Heart right ventricle (tissue), 16 donors: ENCODE data around the gene ELAVL3. TPM values are rescaled to one million over a fixed set of nuclear protein-coding genes. Genes with fewer than 3 reads are reported as not detected.
A peak's percentile ranks its signal among the peaks of the same experiment; 100 is the strongest.
"Not testable (repeated sequence)": the region's sequence is repeated elsewhere in the genome, so short reads cannot be mapped to it uniquely, and the experiment has no call there.

ENCODE experiments used
- ATAC-seq, 8 donors: fragments of 200-7000 bp; cut with Tn5 transposase; one replicate each; pipeline ENCODE4 v1.9.1; 2020; ENCODE audit warnings: mild to moderate bottlenecking in 8 of 8, moderate library complexity in 8 of 8, moderate number of reproducible peaks in 1 of 8
- DNase-seq, 2 donors: peaks; one replicate each; pipeline ENCODE4 v3.0.0-alpha.2; 2020
- H3K27ac ChIP-seq, 10 donors: fragments of 200-600 bp; sonication (generic) in 2 of 10; one replicate each; pipeline versions ENCODE4 v1.5.0 to v1.8.0; 2020 to 2022; ENCODE audit warnings: mild to moderate bottlenecking in 3 of 10
- H3K27me3 ChIP-seq, 7 donors: fragments of 200-600 bp; one replicate each; pipeline ENCODE4 v1.8.0; 2021 to 2022; ENCODE audit warnings: mild to moderate bottlenecking in 2 of 7
- H3K36me3 ChIP-seq, 9 donors: fragments of 200-600 bp; sonication (generic) in 1 of 9; one replicate each; pipeline versions ENCODE4 v1.5.0 to v1.8.0; 2020 to 2022; ENCODE audit warnings: mild to moderate bottlenecking in 2 of 9
- H3K4me1 ChIP-seq, 9 donors: fragments of 200-600 bp; sonication (generic) in 1 of 9; one replicate each; pipeline versions ENCODE4 v1.5.0 to v1.8.0; 2020 to 2022; ENCODE audit warnings: mild to moderate bottlenecking in 4 of 9
- H3K4me3 ChIP-seq, 10 donors: fragments of 200-600 bp; sonication (generic) in 2 of 10; one replicate each; pipeline versions ENCODE4 v1.5.0 to v1.8.0; 2020 to 2022; ENCODE audit warnings: mild to moderate bottlenecking in 7 of 10, moderate library complexity in 2 of 10
- H3K9me3 ChIP-seq, 11 donors: fragments of 200-600 bp in 10 of 11; sonication (generic) in 2 of 11; one replicate each; pipeline versions ENCODE4 v1.5.0 to v1.8.0; 2013 to 2022; ENCODE audit warnings: mild to moderate bottlenecking in 2 of 11, control low read depth in 1 of 11, moderate library complexity in 1 of 11
- WGBS, 2 donors: extraction: QIAGEN DNeasy Blood & Tissue Kit; methylation state at CpG; one replicate each; pipeline ENCODE4 v1.1.7; 2013; ENCODE audit warnings: inconsistent platforms in 1 of 2; 5-methylcytosine and 5-hydroxymethylcytosine counted together
- intact Hi-C, 10 donors: fragments of 100-400 bp; cut with DNase I; formaldehyde crosslinking; loops; one replicate each; pipeline versions ENCODE4 v1.11.1 to v1.14.2; 2022
- polyA plus RNA-seq, 2 donors: library from polyadenylated mRNA; stranded (reverse); fragments of 200-250 nt; gene quantifications; one replicate each; pipeline ENCODE4 v1.2.3, GENCODE V29; 2013
- total RNA-seq, 10 donors: library from RNA; stranded (reverse); fragmentation: NEBNext Ultra II Directional in 3 of 10; extraction: Animal tissue kit (Norgen Biotek cat#: 25700) in 3 of 10; gene quantifications; one replicate each; pipeline versions ENCODE4 v1.2.1 to v1.2.4, GENCODE V29; 2021 to 2023
- TF ChIP-seq, protein P1 (sequence below), 9 donors: fragments of 200-600 bp; sonication (generic) in 2 of 9; IDR thresholded peaks; one replicate each; pipeline versions ENCODE4 v1.5.0 to v1.8.0; 2021 to 2022; ENCODE audit warnings: antibody characterized with exemption in 9 of 9, mild to moderate bottlenecking in 5 of 9, moderate library complexity in 1 of 9
- donor health status: Arrhythmogenic right ventricular cardiomyopathy.
- donor health status: ischemic (EF 13 %, LVEDD 7.1; RV severe dilation, severe dysfunction).
- donor health status: healthy with polysubstance abuse.
- donor health status: DM: no; HTN: yes; CAD: no.
- donor health status: DM: no; HTN: no; CAD: no.
- donor health status: ischemic (EF 25% LVEDD 6.9; RV normal size, moderate dysfunction).
- donor health status: ischemic (EF 25% LVEDD 5.7; RV mildly dilated, moderate dysfunction).
- donor health status: healthy.
- donor health status: DM: yes; HTN: yes; CAD: no.
- donor health status: Ischemic cardiomyopathy.
- donor health status: ischemic (EF 35%, LVEDD 5.7; RV mildly dilated, moderate dysfunction).
- donor health status: nonischemic (EF 11% LVEDD 7.7; RV severe dilation, severe dysfunction).
- donor health status: DM: yes; HTN: yes; CAD: no.
- donor health status: PGD.
- donor health status: ischemic (EF 29% LVEDD 5.4; RV normal size, mild dysfunction).
- donor health status: nonischemic (EF 23%, LVEDD 6.1; RV moderate dilation, normal function).

ELAVL3 gene
- total and polyA plus RNA-seq, 12 donors, result 0.07 to 0.44 (median 0.21) TPM; not detected in 3

DNA sequence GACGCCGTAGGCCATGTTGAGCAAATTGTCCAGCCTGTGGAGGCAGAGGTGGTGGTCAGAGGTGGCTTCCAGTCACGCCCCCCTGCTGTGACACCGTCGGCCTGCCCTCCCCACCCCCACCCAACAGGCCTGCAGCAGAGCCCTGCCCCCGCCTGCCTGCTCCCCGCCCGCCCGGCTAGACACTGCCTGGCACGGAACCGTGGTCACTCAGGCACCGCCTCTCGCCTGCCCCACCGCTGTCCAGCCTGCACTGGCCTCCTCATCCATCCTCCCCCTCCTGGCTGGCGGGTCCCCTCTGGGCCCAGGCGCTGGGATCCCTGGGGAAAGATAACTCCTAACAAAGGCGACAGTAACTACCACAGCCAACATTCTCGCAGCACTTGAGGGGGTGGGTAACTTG lies 23.7 kb downstream of the ELAVL3 start:
- DNase-seq (no peak), ATAC-seq (no peak)
- H3K4me3 ChIP-seq, result no peak overlapping the region
- peaks cover 0 to 30% (median 18%) of the 10 kb centered on the region in 7 donors for H3K27me3 ChIP-seq
- TF ChIP-seq, protein P1, sequence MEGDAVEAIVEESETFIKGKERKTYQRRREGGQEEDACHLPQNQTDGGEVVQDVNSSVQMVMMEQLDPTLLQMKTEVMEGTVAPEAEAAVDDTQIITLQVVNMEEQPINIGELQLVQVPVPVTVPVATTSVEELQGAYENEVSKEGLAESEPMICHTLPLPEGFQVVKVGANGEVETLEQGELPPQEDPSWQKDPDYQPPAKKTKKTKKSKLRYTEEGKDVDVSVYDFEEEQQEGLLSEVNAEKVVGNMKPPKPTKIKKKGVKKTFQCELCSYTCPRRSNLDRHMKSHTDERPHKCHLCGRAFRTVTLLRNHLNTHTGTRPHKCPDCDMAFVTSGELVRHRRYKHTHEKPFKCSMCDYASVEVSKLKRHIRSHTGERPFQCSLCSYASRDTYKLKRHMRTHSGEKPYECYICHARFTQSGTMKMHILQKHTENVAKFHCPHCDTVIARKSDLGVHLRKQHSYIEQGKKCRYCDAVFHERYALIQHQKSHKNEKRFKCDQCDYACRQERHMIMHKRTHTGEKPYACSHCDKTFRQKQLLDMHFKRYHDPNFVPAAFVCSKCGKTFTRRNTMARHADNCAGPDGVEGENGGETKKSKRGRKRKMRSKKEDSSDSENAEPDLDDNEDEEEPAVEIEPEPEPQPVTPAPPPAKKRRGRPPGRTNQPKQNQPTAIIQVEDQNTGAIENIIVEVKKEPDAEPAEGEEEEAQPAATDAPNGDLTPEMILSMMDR (IDR thresholded peaks at IDR 0.05), result no peak
- H3K4me1 ChIP-seq, result peaks cover 0 to 4% (median 0%) of the 10 kb centered on the region in 9 donors
- no peak overlapping the region for H3K27ac ChIP-seq
- 17 to 21% methylated on average over 12 to 18 of the region's 18 CpGs for WGBS, 2 donors
- no peaks in the 10 kb centered on the region for H3K36me3 ChIP-seq
- intact Hi-C loops, result no loop called here
- H3K9me3 ChIP-seq, result no peaks in the 10 kb centered on the region

DNA sequence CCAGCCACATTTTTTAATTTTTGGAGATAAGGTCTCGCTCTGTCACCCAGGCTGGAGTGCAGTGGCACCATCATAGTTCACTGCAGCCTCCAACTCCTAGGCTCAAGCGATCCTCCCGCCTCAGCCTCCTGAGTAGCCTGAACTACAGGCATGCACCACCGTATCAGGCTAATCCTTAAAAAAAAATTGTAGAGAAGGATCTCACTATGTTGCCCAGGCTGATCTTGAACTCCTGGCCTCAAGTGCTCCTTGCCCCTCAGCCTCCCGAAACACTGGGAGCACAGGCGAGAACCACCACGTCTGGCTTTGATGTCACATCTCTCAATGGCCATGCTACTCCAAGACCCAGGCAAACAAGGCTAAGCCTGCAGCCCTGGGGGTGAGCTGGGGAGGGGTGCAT lies 24.2 kb downstream of the ELAVL3 start:
- WGBS, 2 donors, result 83 to 89% methylated on average over 7 of the region's 7 CpGs
- TF ChIP-seq, protein P1 (IDR thresholded peaks at IDR 0.05), result no peak
- DNase-seq (no peak), ATAC-seq (no peak)
- Histone ChIP-seq H3K4me1 (peaks cover 0 to 8% (median 0%) of the 10 kb centered on the region in 9 donors), H3K36me3 (no peaks in the 10 kb centered on the region), H3K9me3 (no peaks in the 10 kb centered on the region), H3K27me3 (peaks cover 0 to 30% (median 18%) of the 10 kb centered on the region in 7 donors), H3K27ac (no peak overlapping the region), H3K4me3 (no peak overlapping the region)
- intact Hi-C loops, result no loop called here

GRCh38 chr19:11455233-11455554 lies 25.7 kb downstream of the ELAVL3 start:
- peaks cover 0 to 22% (median 14%) of the 10 kb centered on the region in 7 donors for H3K27me3 ChIP-seq
- DNase-seq, intact Hi-C loops, H3K27ac ChIP-seq, H3K9me3 ChIP-seq, H3K4me3 ChIP-seq, ATAC-seq: not testable (repeated sequence)
- H3K36me3 ChIP-seq, result peaks cover 0 to 10% (median 0%) of the 10 kb centered on the region in 9 donors
- peaks cover 0 to 12% (median 0%) of the 10 kb centered on the region in 9 donors for H3K4me1 ChIP-seq
- 91 to 96% methylated on average over 9 of the region's 9 CpGs for WGBS, 2 donors

GRCh38 chr19:11453468-11454341 lies 27.1 kb downstream of the ELAVL3 start:
- WGBS, 2 donors, result 56 to 62% methylated on average over 27 of the region's 27 CpGs
- peaks cover 0 to 20% (median 8%) of the 10 kb centered on the region in 7 donors for H3K27me3 ChIP-seq

More at GRCh38 chr19:11453468-11454341, 27.1 kb downstream of the ELAVL3 start:
- intact Hi-C loops, result no loop called here
- Histone ChIP-seq H3K27ac (no peak overlapping the region), H3K4me1 (peaks cover 0 to 12% (median 0%) of the 10 kb centered on the region in 9 donors), H3K36me3 (peaks cover 0 to 23% (median 12%) of the 10 kb centered on the region in 9 donors), H3K9me3 (no peaks in the 10 kb centered on the region), H3K4me3 (no peak overlapping the region)
- DNase-seq (no peak), ATAC-seq (no peak)
- TF ChIP-seq, protein P1 (IDR thresholded peaks at IDR 0.05), result peak in 2 of 9 donors; percentile 15 to 21
